Skeletal muscle cell (primary cell): ENCODE results near the gene EPC2.
"Not testable (repeated sequence)": the region's sequence is repeated elsewhere in the genome, so short reads cannot be mapped to it uniquely, and the experiment has no call there.

ENCODE experiments used
- DNase-seq: peaks from one replicate; pipeline ENCODE4 v3.0.0-alpha.2; 2010; ENCODE audit warnings: low read depth
- H3K4me3 ChIP-seq: 2 replicates; pipeline ENCODE4 v1.5.1; 2011; ENCODE audit warnings: low read depth, mild to moderate bottlenecking, control low read depth, low read length, moderate library complexity

The EPC2 gene

GRCh38 chr2:148781544-148781943 is 137.0 kb downstream of the EPC2 start:
- H3K4me3 ChIP-seq = no peak overlapping the region
- no peak for DNase-seq

DNA sequence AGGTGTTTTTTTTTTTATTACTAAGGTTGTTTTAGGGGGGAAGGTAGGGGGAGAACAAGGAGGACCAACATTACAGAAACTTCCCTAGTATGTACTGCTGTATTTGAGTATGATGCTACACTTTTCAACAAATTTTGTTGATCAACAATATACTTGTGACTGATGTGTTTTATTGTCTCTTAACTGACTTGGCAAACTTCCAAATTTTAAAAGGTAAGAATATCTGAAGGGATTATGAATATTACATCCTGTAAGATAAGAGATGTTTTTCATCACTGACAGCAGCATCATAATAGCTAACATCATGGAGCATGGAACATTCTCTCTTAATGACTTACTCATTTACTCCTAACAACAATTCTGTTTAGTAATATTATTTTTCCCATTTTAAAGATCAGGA is 144.5 kb downstream of the EPC2 start:
- DNase-seq = no peak
- no peak overlapping the region for H3K4me3 ChIP-seq

- DNase-seq, H3K4me3 ChIP-seq: not testable (repeated sequence)
Observed at GRCh38 chr2:148790172-148790571, 145.6 kb downstream of the EPC2 start.

GRCh38 chr2:148794558-148794957 is 150.0 kb downstream of the EPC2 start:
- peak; percentile 54 for DNase-seq
- no peak overlapping the region for H3K4me3 ChIP-seq

DNA sequence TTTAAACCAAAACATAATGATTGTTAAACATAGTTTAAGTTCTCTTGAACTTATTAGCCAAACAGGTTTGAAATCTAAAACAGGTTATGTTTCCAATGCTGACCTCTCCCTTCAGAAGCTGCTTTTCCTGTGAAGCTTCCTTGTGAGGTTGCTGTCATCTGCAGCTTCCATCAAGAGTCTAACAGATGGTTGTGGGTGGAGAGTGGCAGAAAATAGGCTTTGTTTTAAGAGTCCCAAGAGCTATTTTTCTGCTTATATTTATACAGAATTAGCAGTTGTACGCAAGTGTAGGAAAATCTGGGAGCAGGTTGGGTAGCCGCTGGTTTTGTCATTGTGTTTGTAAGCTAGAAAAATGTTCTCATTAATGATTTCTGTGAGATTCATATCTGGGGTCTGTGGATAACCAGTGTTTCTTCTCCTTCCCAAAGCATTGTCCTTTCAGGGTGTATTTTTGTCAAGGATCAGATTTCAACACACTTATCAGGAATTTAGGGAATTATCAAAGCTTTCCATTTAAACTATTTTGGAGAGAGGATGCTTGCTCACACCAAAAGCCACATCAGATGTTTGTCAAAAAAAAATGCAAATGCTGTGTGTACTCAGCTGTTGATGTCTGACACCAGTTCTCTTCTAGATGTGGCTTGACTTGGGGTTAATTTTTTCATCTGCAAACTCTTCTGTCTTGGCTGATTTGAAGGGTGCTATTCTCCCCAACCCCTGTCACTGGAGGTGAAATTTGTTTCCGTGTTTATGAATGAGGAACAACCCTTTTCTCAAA is 152.4 kb downstream of the EPC2 start:
- no peak overlapping the region for H3K4me3 ChIP-seq
- DNase-seq = no peak

DNA sequence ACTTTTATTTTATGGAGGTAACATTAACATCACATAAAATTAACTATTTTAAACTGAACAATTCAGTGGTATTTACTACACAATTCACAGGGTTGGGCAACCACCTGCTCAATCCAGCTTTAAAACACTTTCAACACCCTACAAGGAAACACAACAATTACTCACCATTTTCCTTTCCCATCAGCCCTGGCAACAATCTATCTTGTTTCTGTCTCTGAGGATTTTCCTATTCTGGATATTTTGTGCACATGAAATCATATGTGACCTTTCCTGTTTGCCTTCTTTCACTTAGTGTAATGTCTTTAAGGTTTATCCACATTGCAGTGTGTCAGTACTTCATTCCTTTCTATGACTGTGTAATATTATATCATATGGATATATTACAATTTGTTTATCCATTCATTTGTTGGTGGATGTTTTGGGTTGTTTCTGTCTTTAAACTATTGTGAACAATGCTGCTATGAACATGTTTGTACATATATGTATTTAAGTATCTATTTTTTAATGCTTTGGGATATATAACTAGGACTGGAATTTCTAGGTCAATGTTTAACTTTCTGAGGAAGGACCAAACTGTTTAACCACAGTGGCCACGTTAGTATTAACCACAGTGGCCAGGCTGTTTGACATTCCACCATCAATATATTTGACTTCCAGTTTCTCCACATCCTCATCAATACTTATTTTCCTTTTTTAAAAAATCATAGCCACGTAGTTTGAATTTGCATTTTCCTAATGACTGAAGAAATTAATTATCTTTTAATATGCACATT is 158.1 kb downstream of the EPC2 start:
- DNase-seq = no peak
- H3K4me3 ChIP-seq = no peak overlapping the region

DNA sequence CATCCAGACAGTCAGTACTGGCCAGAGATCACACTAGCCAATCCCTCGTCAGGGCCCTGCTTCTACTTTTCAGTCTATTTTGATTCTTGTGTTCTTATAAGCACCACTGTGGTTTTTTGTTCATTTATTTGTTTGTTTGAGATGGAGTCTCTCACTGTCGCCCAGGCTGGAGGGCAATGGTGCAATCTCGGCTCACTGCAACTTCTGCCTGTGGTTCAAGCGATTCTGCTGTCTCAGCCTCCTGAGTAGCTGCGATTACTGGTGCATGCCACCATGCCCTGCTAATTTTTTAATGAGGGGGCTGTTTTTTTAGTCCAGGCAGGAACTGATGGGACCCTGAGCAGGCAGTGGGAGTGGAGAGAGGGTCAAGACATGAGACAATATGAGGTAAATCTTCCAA is 165.5 kb downstream of the EPC2 start:
- no peak for DNase-seq
- no peak overlapping the region for H3K4me3 ChIP-seq

GRCh38 chr2:148812306-148812705 is 167.8 kb downstream of the EPC2 start:
- DNase-seq = peak; percentile 43
- H3K4me3 ChIP-seq = no peak overlapping the region

DNA sequence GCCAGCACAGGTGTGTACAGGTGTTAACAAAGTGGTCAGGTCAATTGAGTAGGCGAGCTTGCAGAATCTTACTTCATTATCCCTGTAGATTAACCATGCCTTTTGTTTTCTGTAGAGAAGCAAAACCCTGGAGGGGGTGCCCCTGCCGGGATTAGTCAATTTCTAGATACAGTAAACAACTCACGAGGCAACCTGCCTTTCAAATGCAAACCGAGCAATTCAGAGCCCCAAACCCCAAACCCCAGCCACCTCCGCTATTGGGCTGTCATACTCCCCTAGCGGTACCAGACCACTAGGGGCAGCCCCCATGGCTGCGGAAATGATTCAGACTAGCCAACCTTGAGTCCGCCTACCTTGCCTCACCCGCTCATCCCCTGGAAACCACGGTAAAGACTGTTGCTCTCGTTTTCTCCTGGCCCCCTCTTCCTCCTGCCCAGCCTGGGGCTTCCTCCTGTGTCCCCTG is 169.1 kb downstream of the EPC2 start:
- DNase-seq = no peak
- H3K4me3 ChIP-seq = no peak overlapping the region

GRCh38 chr2:148814143-148814859 is 169.8 kb downstream of the EPC2 start:
- peak; percentile 21 for DNase-seq
- no peak overlapping the region for H3K4me3 ChIP-seq

- DNase-seq = no peak
- H3K4me3 ChIP-seq = no peak overlapping the region
Observed at GRCh38 chr2:148814860-148815419, 170.4 kb downstream of the EPC2 start.

DNA sequence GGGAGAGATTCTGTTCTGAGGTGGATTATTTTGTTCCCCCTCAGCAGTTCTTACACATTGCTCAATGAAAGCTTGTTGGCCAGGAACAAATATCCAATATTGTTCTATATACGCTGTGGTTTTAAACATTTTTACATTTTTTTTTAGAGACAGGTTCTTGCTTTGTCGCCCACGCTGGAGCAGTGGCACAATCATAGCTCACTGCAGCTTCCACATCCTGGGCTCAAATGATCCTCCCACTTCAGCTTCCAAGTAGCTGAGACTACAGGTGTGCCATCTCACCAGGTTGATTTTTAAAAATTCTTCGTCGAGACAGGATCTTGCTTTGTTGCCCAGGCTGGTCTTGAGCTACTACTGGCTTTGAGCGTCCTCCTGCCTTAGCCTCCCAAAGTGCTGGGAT is 171.6 kb downstream of the EPC2 start:
- no peak overlapping the region for H3K4me3 ChIP-seq
- no peak for DNase-seq

GRCh38 chr2:148817210-148817708 is 172.7 kb downstream of the EPC2 start:
- peak overlapping the region; percentile 33 for H3K4me3 ChIP-seq

DNA sequence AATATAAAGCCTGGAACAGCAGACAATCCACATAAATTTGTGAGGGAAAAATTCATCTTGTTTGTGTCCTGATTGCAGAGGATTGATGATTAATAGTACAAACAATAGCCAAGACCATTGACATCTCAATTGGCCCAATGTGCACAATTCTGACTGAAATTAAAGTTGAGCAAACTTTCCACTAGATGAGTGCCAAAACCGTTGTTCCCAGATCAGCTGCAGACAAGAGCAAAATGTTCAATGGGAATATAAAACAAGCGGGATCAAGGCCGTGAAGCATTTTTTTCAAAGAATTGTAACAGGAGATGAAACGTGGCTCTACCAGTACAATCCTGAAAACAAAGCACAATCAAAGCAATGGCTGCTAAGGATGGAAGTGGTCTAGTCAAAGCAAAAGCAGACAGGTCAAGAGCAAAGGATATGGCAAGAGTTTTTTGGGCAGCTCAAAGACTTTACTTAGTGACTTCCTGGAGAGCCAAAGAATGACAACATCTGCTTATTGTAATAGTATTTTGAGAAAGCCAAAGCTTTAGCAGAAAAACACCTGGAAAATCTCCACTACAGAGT is 174.6 kb downstream of the EPC2 start:
- DNase-seq = peak; percentile 28
- no peak overlapping the region for H3K4me3 ChIP-seq

More at GRCh38 chr2:148817210-148817708, 172.7 kb downstream of the EPC2 start:
- peak; percentile 47 for DNase-seq

DNA sequence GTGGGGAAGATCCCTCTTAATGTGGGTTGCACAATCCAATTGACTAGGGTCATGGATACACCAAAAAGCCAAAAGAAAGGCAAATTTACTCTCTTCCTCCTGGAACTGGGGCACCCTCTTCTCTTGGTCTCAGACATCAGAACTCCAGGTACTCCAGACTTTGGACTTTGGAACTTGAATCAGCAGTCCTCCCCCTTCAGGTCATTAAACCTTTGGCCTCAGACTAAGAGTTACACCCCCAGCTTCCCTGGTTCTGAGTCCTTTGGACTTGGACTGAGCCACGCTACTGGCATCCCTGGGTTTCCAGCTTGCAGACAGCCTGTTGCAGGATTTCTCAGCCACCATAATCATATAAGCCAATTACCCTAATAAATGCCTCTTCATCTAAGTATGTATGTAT is 179.6 kb downstream of the EPC2 start:
- no peak overlapping the region for H3K4me3 ChIP-seq

GRCh38 chr2:148826791-148827190 is 182.2 kb downstream of the EPC2 start:
- no peak overlapping the region for H3K4me3 ChIP-seq
- DNase-seq = no peak

More for the DNA sequence above, 179.6 kb downstream of the EPC2 start:
- DNase-seq = no peak

DNA sequence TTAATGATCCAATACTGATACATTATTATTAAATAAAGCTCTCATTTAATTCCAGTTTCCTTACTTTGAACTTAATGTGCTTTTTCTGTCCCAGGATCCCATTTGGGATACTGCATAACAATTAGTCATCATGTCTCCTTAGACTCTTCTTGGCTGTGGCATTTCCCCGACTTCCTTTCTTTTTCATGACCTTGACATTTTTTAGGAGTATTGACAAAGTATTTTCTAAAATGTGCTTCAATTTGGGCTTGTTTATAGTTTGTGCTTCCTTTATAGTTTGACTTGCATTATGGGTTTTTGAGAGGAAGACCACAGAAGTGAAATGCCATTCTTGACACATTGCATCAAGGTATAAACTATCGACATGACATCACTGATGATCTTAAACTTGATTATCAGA is 184.4 kb downstream of the EPC2 start:
- H3K4me3 ChIP-seq = no peak overlapping the region
- DNase-seq = no peak

GRCh38 chr2:148829618-148830017 is 185.1 kb downstream of the EPC2 start:
- H3K4me3 ChIP-seq = no peak overlapping the region
- no peak for DNase-seq

- no peak for DNase-seq
- H3K4me3 ChIP-seq = no peak overlapping the region
Observed at GRCh38 chr2:148832637-148833036, 188.1 kb downstream of the EPC2 start.
